Breast epithelium (tissue), 3 donors: ENCODE data around the gene SULT6B1.

Experiments used
- CTCF ChIP-seq, 3 donors: fragments of 450-650 bp; IDR thresholded peaks; one replicate each; pipeline ENCODE4 v1.5.1; 2016 to 2017; ENCODE audit warnings: antibody characterized with exemption in 3 of 3, mild to moderate bottlenecking in 3 of 3, moderate library complexity in 3 of 3
- POLR2A ChIP-seq: fragments of 450-650 bp; IDR thresholded peaks from one replicate; pipeline ENCODE4 v1.6.1; 2016; ENCODE audit warnings: antibody characterized with exemption, mild to moderate bottlenecking, moderate library complexity
- POLR2AphosphoS5 ChIP-seq, 3 donors: sonication (generic); formaldehyde crosslinking; IDR thresholded peaks; one replicate each; pipeline ENCODE4 v1.6.1; 2017; ENCODE audit warnings: antibody characterized with exemption in 3 of 3

- TF ChIP-seq CTCF (IDR thresholded peaks at IDR 0.05) (no peak), POLR2AphosphoS5 (IDR thresholded peaks at IDR 0.05) (no peak), POLR2A (no peak)
Observed at GRCh38 chr2:37173741-37174140, 14.7 kb downstream of the SULT6B1 start.
